ENCODE measurements around the gene NDUFB8.

DNA sequence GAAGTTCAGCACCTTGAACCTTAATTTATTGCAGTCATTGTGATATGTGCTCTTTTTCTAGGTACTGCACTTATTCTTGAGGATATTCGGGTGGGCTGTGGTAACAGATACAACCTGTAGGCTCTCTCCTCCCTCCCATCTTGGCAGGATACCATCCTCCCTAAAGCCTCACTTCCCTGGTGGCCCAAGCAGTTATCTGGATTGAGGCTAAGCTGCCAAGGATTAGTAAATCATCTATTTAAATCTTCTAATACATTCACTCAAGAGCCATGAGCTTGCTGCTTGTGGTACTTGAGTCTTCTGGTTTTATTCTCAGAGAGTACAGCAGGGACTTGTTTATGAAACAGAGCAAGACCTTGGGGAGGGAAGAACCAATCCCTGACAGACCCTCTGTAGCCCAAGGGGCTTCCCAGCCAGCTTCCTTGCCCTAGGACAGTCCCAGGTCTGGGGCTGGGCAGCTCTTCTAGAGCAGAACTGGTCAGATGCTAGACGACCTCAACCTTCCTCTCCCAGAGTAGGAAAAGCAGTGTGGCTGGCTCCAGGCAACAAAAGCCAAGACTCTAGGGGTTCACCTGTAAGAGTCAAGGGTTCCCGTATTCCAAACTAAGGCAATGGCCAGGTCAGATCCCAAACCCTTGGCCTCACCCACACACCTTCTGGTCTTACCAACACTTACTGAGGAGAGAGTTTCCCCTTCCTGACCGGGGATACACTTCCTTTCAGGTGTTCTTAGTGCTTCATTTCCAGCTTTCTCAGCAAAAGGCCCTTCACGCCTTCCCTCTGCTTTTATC, 45.6 kb downstream of the NDUFB8 start:
- TF ChIP-seq, protein P1, sequence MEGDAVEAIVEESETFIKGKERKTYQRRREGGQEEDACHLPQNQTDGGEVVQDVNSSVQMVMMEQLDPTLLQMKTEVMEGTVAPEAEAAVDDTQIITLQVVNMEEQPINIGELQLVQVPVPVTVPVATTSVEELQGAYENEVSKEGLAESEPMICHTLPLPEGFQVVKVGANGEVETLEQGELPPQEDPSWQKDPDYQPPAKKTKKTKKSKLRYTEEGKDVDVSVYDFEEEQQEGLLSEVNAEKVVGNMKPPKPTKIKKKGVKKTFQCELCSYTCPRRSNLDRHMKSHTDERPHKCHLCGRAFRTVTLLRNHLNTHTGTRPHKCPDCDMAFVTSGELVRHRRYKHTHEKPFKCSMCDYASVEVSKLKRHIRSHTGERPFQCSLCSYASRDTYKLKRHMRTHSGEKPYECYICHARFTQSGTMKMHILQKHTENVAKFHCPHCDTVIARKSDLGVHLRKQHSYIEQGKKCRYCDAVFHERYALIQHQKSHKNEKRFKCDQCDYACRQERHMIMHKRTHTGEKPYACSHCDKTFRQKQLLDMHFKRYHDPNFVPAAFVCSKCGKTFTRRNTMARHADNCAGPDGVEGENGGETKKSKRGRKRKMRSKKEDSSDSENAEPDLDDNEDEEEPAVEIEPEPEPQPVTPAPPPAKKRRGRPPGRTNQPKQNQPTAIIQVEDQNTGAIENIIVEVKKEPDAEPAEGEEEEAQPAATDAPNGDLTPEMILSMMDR (IDR thresholded peaks at IDR 0.05) = no peak
- TF ChIP-seq POLR2A (IDR thresholded peaks at IDR 0.05) = no peak
